NCI-H146 (cell line): ENCODE results near the gene ZBP1.
"Not testable (repeated sequence)": the region's sequence is repeated elsewhere in the genome, so short reads cannot be mapped to it uniquely, and the experiment has no call there.

Source experiments
- DNase-seq: peaks from one replicate; lab custom pipeline; 2025; lab: John Stamatoyannopoulos, UW

The ZBP1 gene

DNA sequence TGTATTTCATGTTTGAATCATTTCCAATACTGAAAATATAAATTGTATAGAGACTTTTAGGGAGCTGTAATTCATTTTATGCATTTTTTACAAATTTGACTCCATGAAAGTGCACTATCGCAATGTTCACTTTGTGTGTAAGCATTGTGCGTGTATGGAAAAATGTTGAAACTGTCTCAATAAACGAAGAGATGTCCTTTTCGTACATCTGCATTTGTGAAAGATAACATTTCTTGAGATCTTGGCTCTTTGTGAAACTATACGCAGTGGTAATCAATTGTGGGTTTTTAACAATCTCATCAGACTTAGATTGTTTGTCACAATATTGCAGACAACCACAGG is 18.6 kb upstream of the ZBP1 start:
- DNase-seq, result no peak

DNA sequence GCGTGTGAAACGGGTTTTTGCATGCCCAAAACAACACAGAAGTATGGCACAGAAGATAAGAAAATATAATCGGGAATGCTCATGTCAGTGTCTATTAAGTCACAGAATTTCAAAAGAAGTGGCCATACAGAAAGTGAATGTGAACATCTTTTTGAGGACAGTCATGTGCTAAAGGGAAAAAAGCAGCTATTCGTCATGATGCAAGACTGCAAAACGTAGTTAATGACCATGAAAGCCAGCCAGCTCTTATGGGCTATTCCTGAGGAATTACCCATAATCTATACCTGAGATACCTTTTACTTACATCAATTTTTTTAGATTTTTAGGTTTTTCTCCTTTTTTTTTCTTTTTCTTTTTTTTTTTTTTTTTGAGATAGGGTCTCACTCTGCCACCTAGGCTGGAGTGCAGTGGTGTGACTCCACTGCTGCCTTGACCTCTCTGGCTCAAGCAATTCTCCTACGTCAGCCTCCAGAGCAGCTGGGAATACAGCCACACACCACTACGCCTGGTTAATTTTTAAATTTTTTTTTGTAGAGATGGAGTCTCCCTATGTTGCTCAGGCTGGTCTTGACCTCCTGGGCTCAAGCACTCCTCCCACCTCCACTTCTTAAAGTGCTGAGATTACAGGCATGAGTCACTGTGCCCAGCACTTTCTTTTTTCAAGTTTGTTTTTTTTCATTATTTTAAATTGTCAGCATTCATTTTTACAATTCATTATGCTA is 18.1 kb upstream of the ZBP1 start:
- DNase-seq, result no peak

DNA sequence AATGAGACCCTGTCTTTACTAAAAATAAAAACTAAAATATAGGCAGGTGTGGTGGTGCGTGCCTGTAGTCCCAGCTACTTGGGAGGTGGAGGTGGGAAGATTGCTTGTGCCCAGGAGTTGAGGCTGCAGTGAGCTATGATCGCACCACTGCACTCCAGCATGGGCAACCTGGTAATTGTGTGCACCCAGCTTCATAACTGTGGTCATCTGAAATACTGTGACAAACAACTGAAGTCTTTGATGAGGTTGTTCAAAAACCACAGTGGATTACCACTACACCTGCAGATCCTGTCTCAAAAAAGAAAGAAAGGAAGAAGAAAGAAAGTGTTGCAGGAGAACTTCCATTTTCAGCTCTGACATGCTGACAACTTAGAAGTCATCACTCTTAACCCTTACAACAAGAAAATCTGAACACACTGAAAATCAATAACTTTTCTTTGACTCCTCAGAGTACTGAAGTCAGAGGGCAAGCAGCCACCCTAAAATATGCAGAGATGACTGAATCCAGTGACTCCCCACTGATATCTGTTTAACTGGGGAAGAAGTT is 13.8 kb upstream of the ZBP1 start:
- DNase-seq, result no peak

DNA sequence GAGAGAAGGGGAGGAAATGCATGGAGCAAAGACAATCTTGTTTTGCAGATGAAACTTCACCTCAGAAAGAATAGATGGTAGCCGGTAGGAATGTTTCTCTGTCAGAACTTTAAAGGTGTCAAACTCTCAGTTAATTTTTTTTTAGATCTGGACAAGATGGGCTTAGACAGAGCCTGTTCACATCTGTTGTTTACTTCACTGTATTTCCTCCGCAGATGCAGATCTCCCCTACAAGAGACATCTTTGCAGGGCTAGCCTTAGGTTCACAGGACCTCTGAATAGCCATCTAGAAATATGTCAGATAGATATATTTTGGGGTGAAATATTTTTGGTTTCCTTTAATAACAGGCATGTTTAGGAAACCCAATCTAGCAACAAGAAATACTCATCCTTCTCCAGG is 12.1 kb upstream of the ZBP1 start:
- DNase-seq, result no peak

DNA sequence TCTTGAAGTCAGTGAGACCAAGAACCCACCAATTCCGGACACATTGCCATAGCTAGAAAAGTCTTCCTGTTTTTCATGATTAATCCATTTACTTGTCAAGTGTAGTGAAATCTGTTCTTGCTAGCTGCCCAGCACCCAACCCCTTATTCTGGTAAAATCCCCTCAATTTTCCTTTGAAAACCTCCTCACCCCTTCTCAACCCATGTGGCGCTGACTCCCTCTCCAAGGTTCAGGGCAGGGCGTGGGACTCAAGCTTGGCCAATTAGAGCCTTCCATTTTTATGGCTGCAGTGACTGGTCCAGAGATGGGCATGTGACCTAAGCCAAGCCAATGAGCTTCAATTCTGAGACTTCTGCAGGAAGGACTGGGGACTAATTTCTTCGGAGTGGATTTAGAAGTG is 9.8 kb upstream of the ZBP1 start:
- no peak for DNase-seq

DNA sequence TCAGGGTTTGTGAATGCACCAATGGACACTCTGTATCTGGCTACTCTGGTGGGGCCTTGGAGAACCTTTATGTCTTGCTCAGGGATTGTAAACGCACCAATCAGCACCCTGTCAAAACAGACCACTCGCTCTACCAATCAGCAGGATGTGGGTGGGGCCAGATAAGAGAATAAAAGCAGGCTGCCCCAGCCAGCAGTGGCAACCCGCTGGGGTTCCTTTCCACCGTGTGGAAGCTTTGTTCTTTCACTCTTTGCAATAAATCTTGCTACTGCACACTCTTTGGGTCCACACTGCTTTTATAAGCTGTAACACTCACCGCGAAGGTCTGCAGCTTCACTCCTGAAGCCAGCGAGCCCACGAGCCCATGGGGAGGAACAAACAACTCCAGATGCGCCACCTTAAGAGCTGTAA is 9.3 kb upstream of the ZBP1 start:
- not testable (repeated sequence) for DNase-seq

DNA sequence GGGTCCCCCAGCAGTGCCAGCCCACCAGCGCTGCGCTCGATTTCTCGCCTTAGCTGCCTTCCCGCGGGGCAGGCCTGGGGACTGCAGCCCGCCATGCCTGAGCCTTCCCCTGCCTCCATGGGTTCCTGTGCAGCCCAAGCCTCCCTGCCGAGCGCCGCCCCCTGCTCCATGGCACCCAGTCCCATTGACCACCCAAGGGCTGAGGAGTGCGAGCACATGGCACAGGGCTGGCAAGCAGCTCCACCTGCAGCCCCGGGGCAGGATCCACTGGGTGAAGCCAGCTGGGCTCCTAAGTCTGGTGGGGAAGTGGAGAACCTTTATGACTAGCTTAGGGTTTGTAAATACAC is 8.7 kb upstream of the ZBP1 start:
- DNase-seq, result not testable (repeated sequence)

DNA sequence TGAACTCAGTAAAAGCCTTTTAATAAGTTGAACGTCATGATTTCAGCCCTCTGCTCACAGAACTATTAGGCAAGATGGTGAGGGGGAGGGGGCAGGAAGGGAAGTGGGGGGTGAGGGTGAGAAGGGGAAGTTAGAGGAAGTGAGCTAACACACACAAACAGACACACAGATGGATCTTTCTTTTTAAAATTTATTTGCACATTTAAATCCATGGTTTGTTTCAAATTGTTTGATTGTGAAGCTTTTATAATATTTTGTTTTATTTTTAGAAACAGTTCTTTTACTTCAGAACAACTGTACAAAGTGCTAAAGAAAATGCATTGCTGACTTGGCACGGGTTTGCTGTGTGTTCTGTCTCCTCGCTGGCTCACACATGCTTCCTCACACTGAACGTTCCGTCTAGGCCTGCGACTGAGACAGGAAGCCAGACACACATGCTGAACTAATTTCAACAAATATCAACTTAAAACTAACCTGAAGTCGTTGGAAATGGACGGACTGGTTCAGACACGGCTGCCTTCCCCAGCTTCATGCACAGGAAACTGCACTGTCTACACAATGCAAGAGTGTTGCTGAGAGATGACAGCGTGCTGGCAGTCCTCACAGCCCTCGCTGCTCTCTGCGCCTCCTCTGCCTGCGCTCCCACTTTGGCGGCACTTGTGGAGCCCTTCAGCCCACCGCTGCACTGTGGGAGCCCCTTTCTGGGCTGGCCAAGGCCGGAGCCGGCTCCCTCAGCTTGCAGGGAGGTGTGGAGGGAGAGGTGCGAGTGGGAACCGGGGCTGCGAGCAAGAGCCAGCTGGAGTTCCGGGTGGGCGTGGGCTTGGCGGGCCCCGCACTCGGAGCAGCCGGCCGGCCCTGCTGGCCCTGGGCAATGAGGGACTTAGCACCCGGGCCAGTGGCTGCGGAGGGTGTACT is 8.1 kb upstream of the ZBP1 start:
- no peak for DNase-seq

DNA sequence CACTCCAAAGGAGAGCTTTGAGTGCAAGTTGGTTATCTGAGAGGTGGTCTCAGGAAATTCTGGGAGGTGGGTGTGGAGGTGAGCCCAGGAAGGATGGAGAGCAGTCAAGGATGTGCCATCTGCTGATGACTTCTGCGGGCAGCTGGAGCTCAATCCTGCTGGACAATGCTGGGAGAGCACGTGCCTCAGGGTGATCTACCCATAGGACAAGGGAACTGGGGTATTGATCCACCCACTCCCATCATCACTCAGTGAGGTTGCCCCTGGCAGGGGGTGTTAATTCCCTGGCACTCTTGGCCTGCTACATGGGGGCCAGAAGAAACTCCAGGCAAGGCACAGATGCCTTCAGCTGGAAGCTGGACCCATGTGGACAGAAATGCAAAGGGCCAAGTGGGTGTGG is 7.1 kb upstream of the ZBP1 start:
- DNase-seq, result no peak

DNA sequence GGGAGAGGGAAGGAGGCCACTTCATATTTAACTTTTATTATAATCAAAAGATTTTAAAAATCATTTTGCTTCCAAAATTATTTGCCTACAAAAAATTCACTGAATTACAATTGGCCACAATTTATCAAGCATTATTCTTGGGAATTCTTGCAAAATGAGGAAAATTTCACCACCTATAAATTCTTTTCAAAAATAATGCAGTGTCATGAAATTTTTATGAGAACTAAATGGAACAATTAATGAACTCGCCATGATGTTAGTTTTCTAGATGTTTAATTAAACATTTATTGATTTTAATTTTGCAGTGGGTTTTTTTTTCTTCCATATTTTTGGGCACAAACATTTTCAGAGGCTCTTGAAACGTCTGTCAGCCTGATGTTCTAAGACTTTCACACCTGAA is 5.8 kb upstream of the ZBP1 start:
- no peak for DNase-seq

DNA sequence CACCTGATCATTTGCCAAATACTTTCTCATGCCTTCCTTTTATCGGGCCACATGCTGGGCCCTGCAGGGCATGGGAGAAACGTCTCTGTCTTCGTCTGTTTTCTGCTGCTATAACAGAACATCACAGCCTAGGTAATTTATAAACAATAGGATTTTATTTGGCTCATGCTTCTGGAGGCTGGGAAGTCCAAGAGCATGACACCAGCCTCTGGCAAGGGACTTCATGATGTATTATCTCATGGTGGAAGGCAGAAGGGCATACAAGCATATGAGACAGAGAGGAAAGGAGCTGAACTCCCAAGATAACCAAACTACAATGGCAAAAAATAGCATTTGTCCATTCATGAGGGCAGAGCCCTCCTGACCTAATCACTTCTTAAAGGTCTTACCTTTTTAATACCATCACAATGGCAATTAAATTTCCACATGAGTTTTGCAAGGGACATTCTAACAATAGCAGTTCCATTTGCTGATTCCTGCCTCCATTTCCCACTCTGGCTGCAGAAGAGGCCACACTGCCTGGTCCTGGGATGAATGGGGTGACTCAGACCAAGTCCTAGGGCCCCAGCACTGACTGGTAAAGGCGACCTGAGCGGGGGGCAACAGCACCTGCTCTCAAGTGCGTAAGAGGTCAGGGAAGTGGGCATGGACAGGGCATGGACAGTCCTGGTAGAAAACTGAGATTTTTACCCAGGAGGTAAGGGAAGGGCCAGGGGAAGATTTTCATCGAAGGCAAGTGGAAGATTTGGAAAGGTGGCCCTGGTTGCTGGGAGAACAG is 5.1 kb upstream of the ZBP1 start:
- DNase-seq, result no peak

DNA sequence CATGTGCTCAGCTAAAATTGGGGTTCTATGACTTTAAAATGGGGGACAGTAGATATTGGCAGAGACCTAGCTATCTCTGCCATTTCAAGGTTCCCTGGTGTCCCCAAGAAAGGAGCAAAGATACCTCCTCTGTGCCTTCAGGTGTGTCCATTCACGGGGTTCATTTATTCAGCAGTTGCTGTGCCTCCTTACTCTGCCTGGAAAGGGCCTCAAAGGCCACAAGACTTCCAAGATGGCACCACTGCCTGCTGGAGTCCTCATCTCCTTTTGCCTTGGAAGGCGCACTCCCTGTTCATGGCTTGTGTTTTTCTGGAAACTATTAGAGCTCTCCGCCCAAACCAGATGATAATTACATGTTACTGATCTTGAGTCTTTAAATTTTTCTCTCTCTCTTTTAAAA is 3.9 kb upstream of the ZBP1 start:
- DNase-seq, result no peak

DNA sequence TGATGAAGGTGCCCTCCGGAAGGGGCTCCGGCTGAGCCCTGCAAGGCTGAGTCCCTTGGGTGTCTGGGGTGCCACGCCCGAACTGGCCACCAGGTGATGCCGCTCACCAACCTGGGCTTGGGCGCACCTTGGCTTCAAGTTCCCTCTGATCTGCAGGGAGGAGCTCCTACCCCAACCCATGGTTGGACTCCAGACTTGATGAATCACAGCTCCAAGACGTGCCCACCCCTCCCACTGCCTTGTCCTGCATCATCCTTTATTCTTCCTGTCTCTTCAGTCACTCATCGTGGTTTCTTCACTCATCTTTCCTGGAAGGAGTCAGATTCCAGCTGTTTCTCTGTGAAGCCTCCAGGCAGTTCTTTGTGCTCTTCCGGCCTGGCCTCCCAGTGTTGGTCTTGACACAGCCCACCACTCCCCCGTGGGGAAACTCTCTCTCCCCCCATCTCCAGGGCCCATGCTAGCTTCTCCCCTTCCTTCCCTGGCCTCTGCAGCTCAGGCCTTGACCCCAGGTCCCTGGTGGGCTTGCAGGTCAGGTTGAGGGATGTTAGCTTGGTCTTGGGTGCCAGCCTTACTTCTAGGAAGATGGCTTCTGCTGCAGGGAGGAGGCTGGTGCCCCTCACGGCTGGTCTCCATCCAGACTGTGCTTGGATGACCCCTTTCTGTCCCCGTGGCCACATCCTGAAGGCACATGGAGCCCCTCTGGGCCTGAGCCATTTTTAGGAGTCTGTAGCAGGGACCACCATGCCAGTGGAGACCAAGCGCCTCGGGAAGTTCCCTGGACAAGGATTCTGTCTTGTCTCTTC is 2.6 kb upstream of the ZBP1 start:
- DNase-seq, result peak; percentile 73

DNA sequence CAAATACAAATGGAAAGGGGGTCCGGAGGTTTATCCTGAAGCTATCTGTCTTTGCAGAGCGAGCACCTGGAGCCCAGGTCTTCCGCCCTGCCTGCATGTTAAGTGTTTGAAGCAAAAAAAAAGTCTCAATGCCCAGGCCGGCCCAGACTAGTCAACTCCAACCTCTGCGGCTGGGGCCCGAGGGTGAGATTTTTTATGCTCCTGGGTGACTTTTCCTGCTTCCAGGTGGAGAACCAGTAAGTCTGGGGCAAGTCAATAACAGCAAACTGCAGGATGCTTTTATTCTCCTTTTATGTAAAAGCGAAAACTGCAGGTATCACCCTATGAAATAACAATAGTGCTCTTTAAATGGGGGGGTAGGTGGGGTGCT is 2.0 kb upstream of the ZBP1 start:
- no peak for DNase-seq

DNA sequence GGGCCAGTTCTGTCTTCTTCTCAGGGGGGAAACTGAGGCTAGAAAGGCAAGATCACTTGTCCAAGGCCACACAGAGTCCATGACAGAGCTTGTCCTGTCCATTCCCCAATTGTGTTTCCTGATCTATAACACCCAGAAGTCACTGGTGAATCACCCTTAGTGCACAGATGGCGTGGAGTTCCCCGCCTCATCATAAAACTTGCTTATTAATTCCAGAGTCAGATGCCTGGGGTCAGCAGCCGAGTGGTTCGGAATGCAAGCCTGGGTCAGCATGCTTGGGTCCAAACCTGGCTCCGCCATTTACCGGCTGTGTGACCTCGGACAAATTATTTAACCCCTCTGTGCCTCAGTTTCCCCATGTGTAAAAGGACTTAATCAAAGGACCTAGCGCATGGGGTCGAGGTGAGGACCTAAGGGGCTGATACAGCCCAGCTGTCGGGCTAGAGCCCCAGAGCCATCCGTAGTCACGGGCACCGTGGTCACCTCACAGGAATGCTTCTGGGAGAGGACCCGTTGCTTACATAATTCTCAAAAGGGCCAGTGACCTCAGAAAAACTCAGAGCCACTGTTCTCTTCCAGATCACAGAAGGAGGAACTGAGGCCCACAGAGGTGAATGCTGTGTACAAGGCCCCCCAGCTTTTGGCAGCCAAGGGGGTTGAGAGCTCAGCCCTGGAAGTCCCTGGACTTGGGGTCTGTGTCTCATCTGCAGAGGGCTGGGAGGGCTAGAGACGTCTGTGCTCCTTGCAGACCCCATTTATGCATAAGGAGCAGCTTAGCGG is 1.4 kb upstream of the ZBP1 start:
- no peak for DNase-seq

DNA sequence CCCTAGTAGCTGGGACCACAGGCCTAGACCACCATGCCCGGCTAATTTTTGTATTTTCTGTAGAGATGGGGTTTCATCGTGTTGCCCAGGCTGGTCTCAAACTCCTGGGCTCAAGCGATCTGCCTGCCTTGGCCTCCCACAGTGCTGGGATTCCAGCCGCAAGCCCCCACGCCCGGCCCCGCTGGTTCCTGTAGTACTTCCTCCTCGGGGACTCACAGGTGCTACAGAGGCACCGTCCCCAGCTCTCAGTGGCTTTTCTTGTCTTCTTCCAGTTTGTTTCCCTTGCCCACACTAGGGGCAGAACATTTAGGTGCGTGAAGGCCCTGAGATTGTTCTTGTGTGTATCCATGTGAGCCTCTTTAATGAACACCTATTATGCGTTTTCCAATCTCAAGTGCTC is 773 bp upstream of the ZBP1 start:
- DNase-seq, result no peak

DNA sequence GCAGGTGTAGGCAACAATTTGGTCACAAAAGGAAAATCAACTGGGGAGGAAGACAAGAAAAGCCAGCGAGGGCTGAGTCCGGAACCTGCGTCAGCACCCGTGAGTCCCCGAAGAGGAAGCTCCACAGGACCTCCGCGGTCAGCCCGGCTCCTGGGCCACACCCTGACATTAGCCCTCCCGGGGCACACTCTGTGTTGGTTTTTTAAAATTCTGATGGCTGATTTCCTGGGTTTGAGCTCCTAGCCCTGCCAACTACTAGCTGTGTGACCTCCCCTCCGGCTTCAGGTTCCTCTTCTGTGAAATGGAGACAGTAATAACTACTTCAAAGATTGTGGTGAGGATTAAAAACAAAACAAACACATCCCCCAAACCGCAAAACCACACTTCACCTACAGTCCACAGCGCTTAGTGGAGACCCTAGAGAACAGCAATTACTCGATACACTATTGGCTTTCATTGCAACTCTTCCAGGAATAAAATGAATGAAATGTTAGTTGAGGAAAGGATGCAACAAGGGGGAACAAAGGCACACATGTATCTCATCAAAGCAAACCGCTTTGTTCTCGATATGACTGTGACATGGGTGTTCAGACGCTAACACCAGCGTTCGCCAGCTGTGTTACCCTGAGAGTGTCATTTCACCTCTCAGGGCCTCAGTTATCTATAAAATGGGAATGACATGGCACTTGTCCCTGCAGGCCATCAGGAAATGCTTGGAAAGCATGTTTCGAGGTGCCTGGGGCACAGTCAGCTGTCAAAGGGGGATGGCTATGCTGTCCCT is 985 bp downstream of the ZBP1 start:
- no peak for DNase-seq

DNA sequence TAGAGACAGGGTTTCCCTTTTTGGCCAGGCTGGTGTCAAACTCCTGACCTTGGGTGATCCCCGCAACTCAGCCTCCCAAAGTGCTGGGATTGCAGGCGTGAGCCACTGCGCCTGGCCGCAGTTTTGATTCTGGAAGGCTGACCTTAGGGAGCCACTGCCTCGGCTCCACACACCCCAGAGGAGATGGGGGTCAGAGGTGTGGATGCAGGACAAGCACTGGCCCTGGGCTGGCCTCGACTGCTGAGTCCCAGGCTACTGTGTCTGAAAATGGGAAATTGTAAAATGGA is 1.5 kb downstream of the ZBP1 start:
- DNase-seq, result no peak

DNA sequence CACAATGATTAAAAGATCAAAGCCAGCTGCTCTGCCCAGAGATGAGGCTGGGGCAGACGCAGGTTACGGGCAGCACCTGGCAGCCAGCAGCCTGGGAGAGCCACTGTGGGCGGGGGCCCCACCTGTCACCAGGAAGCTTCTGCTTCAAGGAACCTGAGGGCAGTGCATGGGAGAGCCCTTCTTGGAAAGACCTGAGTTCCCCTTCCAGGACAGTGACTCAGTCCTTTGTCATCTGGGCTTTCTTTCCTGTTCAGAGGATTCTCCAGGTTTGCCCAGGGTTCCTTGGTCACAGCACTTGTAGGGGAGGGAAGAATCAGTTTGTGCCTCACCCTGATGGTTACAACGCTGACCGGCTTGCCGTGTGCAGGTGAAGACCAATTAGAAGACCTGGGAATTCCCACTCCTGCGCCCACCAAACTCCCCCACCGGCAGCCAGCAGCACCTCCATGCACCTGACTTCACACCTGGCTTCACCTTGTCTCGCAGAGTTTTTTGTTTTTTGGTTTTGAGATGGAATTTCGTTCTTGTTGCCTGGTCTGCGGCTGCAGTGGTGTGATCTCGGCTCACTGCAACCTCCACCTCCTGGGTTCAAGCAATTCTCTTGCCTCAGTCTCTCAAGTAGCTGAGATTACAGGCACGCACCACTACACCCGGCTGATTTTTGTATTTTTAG is 2.0 kb downstream of the ZBP1 start:
- DNase-seq, result peak; percentile 60
